ENCODE data around the gene PAX8. TPM values are rescaled to one million over a fixed set of nuclear protein-coding genes. Genes with fewer than 3 reads are reported as not detected.

Gene PAX8
- total RNA-seq, 1 donor from 2014 or later, result not detected

DNA sequence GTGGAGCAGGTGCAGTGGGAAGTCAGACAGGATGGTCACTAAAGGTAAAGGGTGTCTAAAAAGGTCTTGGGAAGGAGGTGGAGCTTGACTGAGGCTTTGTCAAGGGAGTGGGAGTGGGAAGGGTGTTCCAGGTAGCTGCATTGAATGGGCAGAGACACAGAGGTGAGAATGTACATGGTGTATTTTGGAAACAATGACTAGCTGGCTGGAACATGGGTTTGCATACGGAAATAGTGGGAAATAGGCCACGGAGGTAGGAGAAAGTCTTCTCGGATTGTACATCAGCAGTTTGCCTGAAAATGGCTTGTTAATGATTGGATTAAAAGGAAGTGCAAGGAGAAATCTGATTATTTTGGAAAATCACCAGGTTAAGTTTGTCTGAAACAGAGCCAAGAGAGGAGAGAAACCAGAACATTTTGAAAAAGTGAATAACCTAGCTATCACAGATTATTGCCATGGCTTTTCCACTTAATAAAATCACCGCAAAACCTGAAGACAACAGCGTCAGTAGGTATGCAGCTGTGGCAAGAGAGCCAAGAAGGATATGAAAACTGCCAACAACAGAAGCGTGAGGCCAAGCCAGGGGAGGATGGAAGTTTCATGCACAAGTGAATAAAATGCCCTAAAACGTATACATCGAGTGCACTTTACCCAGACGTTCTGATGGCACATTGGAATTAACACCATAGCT, 13.9 kb downstream of the PAX8 start:
- DNase-seq, result no peak

DNA sequence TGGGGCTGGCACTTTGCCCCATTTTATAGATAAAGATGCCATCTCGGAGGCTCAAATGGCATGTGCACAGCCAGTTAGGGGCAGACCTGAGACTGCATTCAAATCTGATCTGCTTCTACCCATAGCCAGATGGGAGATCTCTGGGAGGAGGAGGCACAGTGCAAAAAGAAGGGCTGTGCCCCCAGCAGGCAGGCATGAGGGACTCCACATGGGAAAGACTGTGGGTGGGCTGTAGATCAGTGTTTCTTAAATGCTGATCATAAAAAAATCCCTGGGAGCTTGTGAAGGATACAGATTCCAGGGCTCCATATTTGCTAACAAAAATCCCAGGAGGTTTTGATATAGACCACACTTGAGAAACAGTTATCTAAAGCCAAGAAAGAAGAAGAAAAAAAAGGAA, 15.2 kb downstream of the PAX8 start:
- no peak for DNase-seq

DNA sequence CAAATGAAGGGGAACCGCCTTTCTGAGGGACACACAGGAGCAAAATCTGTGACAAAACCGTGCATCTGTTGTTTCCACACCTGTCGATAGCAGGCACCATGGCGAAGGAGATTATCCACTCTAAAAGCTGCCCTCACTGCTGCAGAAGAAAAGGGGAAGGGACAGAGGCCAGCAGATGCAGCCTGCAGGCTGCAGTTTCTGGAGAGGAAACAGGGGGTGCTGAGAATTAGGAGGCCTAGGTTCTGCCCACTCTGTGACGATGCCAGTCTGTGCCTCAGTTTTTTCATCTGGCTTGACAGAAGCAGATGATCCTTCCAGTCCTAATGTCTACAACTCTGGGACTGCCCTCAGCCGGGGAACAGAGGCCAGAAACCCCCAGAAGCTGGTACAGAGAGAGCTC, 17.7 kb downstream of the PAX8 start:
- peak; percentile 62 for DNase-seq

DNA sequence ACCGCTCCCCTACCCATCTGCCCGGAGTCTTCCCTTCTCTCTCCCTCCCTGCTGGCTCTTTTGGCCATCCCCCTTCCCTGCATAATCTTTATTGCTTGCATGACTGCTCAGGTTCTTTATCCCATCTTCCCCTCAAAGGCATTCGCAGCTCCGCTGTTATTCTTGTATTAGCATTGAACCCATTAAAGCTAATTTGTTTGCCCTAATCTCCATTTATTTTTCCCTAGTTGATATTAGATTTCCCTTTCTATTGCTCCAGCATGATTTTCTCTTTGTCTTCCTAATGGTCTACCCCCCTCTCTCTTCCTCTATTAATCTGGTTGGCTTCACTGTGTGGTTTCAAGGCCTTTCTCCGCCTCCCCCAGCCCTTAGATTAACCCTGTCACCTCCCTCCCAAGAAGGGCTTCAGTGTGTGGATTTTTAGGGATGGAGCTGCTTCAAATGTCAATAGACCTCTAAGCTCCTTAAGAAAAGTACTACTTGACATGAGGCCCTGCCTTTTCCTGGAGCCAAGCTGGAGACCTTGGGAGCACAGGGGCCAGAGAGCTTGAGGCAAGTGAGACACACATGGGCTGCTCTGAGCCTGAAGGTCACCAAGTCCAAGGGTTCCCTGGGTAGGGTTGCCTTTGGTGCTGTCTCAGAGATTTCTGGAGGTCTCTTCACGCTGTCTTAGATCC, 20.1 kb downstream of the PAX8 start:
- DNase-seq, result no peak

DNA sequence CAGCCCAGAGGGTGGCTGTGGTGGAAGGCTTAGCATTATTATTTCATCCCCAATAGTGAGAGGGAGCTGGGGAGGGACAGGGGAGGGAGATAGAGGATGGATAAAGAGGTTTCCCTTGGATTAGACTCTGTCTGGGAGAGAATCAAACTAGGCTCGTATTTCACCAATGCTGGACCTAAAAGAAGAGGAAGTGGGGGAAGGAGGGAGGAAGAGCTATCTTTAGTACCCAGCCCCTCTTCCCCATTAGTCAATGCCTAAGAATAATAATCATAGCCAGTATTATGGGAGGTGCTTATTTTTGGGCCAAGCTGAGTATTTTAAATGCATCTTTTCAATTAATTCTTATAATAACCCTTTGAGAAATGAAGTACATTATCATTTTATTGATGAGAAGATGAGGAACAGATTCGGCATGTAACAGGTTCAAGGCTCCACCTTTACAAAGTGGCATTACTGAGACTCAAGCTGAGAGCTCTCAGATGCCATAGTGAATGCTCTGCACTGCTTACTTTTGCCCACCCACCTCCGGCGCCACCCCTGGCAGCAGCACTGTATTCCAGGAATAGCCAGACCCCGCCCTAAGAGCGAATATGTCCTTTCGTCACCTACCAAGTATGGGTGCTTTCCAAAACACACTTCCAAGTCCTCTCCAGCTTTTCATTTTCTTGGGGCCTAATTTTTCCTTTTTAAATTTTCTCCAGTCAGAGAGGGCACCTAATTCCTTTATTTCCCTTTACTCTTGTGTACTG, 21.0 kb downstream of the PAX8 start:
- no peak for DNase-seq

DNA sequence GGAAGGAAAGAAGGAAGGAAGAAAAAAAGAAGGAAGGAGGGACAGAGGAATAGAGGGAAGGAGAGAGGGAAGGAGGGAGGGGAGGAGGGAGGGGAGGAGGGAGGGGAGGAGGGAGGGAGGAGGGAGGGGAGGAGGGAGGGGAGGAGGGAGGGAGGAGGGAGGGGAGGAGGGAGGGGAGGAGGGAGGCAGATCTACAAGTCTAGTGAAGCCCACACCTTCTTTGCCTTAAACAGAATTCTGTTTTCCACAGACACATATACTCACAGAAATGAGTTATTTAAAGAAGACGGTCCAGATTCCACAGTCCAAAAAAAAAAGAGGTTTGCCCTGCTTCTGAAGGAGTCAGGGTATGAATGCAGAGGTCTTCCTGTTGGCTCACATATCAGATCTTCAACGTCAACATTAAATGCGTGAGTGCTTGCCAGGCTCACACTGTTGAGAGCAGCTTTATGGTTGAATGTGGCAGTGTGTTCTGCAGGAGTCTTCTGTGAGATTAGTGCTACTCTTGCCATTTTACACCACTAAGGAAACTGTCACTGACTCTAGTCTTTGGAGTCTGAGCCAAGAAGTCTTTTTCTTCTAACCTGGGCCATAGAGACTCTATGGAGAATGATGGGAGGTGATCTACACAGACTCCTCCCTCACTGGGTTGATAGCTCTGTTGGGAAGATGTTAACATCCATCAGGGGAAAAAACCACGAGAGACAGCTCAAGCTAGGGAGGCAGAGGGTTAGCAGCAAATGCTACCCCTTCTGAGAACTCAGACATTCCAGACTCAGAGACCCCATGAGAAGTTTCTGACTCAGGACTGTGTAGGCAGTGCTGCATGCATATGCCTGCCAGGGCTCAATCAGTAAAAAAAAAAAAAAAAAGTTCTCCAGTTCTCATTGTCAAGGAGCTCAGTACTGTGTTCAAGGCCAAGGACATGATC, 23.3 kb downstream of the PAX8 start:
- DNase-seq, result no peak

DNA sequence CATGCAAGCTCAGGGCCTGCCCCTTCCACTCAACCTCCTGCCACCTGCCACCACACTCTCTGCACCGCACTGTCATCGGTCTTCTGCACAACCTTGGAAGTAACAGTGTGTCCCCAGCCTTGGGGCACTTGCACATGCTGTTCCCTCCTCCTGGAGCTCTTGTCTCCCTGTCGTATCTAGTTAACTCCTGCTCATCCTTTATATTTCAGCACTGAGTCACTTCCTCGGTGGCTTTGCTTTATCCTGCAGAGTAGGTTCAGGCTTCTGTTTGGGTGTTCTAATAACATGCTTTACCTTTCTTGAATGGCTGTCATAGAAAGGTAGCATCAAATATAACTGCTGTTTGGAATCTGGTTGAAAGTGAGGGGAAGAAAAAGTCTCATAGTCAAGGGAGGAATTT, 25.3 kb downstream of the PAX8 start:
- DNase-seq, result no peak

DNA sequence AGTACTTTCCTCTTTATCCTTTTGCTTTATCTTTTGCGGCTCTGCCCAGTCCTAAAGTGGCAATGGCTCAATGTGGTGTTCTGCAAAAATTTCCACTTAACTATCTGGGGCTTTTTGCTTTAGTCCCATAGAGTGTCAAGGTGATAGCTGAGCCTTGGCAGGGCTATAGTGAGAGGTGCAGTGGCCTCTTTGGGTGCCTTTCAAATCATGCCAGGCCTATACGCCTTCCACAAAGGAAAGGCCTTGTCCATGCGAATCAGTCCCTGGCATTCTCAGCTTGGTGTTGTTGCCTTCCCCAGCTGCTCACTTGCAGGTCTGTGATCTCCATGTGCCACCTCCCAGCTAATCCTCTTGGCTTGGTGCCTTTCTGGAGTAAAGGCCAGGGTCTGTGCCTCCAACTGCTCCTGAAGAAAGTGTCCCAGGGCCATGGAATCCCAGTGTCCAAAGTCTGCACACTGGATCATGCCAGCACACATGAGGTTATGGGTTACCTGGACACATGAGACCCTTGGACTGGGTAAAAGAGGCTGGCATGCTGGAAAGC, 26.6 kb downstream of the PAX8 start:
- DNase-seq, result peak; percentile 44

DNA sequence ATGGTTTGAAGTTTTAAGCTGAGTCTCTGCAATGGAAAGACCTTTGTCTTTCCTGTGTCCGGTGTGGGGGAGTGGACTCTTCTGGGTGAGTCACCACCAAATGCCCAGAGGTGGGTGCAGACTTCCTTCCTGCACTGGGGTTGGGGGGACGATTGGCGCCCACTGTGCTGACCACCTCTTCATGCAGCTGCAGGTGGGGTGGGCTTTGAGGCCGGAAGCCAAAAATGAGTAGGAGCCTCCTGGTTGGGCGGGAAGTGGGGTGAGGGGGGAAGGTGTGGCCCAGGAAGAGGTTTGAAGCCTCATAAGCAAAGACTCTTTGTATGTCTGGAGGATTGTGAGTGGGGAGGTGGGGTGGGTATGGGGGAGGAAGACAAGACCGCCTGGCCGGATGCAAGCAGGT, 27.6 kb downstream of the PAX8 start:
- DNase-seq, result no peak

DNA sequence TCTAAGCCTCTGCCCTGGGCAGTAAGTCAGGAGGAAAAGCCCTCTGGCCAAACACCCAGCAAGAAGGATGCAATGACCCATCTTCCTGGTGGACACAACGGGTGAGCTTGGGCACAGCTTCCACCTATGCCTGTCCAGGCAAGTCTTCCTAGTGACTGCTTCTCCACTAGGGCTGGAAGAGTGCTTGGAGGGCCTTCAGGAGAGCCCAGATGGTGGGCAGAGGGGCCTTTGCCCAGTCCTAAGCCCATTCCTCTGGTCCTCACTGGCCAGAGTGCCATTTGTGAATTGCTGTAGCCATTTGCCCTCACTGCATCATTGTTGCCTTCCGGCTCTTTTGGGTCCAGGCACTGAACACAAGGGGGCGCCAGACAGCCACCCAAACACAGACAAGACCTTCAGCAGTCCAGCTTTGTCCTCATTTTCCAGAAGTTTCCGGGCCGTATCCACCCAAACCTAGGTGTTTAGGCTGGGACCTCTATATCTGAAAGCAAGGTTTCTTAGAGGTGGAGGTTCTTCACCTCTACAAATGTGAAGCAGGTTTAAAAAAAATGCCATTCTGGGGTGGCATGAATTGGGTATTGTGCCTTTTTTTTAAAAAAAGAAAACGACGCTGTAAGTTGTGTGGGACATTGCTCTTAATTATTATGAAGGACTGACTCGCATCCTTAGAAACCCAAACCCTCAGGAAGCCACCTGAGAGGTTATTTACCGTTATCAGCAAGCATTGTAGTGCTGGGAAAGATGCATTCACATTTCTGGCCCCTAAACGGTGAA, 29.5 kb downstream of the PAX8 start:
- peak; percentile 91 for DNase-seq

DNA sequence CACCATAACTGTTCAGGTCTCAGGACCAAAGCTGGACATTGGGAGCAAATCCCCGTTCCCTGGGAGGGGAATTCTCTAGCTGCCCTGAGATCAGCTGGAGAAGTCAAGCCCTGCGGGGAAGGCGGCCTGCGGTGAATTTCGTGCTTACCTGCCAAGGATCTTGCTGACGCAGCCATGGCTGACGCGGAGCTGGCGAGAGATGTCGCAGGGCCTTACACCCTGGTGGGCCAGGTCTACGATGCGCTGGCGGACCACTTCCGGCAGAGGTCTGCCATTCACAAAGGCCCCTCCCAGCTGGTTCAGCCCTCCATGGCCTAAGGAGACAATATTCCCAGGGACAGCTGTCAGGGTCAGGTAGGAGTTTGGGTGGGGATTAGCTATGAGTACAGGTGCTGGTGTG, 32.1 kb downstream of the PAX8 start:
- no peak for DNase-seq

DNA sequence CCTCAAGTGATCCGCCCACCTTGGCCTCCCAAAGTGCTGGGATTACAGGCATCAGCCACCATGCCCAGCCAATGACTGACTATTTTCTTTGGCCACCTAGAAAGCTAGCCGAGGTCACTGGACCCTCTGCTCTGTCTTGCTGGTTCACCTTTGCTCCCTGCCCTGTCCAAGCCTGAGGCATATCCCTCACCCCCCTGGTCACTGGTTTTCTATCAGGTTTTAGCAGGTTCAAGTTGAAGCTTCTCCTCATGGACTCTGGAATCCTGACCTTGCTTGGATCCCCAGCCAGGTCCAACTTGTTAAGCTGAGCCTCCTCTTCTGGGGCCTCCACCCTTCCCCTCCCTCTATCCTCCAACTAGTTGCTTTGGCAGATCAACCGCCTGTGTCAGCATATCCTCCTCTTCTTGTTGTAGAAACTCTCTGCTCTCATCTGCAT, 33.4 kb downstream of the PAX8 start:
- no peak for DNase-seq

DNA sequence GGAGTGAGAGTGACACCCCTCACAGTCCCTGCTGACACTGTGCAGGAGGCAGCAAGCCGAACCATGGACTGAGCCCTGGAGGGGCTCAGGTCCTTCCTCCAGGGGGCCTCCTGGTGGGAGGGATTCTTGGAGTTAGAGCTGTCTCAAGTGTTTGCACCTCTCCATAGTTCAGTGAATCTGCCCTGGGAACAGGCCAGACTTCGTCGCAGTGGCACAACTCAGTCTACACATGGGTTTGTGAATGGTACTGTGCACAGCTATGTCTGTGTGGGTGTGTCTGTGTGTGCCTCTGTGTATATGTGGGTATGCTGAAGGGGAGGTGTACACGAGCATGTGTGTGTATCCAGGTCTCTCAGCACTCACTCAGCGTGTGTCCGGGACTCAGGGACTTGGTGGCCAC, 36.4 kb downstream of the PAX8 start:
- no peak for DNase-seq

DNA sequence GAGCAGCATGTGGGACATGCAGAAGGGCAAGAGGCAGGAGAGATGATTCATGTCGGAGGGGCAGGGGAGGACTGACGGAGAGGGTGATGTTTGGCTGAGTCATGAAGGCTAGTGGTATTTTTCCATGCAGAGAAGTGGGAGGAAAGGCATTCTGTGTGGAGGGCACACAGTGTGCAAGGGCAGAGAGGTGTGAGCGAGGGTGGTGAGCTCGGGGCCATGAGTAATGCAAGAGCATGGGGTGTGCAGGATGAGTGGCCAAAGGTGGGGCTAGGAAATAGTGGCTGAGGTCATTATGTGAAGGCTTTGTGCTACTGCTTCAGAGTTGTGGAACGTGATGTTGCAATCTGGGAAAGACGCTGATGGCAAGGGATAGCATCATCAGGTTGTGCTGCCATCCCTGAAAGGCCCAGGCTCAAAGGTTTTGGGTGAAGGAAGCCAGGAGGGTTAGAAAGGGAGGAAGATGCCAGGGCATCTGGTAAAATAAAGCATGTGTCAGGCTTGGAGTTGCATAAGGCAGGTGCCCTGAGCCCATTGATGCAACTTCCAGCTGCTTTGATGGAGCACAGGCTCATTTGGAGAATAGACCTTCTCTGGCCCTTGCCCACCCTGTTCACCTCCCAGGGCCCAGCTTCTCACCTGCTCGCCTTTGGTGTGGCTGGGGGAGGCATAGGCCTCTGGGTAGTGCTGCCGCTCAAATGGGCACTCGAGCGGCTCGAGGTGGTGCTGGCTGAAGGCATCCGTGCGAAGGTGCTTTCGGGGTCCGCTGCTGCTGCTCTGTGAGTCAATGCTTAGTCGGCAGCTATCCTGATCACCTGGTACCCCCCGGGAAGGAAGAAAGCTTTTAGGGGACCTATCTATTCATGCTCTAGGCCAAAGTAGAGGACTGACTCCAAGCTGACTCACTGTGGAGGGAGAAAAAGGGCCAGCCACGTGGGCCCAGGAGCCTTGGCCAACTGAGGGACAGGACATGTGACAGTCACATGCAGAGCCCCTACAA, 37.5 kb downstream of the PAX8 start:
- no peak for DNase-seq

DNA sequence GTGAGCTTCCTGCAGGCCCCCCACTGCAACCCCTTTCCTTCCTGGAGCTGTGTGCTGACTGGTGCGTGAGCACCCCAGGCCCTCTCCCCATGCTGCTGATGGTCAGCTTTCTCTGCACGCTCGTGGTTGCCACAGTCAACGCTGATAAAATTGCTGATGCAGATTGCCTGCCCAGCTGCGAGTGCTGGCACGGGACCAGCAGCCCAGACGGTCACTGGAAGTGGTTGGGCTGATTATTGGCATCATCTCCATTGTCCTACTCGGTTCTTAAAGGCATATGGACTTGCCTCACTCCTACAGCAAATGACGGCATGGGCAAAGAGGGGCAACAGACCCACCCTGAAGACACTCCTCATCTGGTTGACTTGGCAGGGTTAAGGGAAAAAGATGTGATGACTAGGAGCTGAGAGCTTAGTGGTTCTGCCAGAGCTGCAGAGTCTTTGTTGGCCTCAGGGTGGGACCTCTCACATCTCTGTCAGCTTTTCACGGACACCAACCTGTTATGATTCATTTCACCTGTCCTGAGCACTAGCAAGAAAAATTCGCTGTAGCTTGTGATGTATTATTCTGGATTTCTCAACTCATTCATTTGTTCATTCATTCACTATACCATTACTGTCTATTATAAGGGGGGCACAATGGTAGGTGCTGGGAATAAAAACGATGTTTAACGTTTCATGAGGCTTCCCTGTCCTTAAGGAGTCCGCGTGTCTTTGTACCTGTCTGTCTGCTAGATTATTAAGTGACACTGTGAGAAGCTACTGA, 38.4 kb downstream of the PAX8 start:
- peak; percentile 94 for DNase-seq

DNA sequence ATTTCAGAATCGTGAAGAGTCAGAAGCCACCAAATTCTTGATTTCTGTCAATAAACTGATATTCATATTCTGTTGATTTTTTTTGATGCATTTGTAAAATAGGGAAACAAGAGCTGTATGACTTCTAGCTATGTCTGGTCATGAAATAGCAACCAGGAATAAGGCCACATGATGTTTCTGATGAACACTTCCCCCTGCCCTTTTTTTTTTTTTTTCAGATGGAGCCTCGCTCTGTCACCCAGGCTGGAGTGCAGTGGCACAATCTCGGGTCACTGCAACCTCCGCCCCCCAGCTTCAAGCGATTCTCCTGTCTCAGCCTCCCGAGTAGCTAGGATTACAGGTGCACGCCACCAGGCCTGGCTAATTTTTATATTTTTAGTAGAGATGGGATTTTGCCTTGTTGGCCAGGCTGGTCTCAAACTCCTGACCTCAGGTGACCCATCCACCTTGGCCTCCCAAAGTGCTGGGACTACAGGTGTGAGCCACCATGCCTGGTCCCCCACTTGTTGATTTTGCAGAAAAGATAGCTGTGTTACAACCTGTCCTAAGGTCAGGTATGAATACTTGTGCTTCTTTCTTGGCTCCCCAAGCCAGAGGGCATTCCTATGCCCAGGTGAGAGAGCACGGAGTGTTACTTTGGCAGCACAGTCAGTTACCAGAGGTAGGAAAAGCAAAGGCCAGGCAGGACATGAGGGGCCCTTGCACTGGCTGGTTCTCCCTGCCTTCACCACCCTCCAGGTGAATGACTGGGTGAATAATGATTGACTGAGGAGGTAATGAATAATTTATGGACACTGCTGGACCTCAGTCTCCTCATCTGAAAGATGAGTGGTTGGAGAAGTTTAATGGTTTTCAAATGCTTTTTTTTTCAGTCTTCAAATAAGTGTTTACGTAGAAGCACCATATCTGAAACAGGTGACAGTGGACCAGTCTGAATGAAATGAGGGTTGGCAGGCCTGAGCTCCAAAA, 39.6 kb downstream of the PAX8 start:
- no peak for DNase-seq

DNA sequence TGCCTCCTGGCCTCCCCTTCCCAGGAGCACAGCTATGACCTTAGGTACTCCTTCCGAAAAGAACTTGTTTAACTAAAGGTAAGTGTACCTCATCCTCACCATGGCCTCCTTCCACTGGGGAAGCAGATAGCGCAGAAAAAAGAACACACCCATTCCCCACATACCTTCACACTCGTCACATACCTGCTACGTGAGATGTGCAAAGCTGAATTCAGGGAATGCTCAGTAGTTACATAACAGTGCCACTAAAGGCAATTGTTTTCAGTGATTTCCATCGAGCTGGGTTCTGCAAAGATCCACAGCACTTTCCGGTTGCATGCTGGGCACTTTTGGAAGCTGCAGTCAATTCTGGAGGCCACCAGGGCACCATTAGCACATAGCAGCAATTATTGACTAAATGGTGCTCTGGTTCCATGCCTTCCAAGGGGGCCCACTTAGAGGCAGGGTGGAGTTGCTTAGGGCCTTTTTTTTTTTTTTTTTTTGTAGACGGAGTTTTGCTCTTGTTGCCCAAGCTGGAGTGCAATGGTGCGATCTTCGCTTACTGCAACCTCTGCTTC, 41.0 kb downstream of the PAX8 start:
- no peak for DNase-seq

All from tongue (tissue), 2 donors.